Testis (tissue), 3 donors: ENCODE results near the gene IL32. TPM values are rescaled to one million over a fixed set of nuclear protein-coding genes. Genes with fewer than 3 reads are reported as not detected.
"Not testable (repeated sequence)": the region's sequence is repeated elsewhere in the genome, so short reads cannot be mapped to it uniquely, and the experiment has no call there.

Experiments used
- DNase-seq: peaks from one replicate; pipeline ENCODE4 v3.0.0-alpha.2; 2019
- H3K27ac ChIP-seq, 2 donors: fragments of 200-600 bp; sonication (generic); one replicate each; pipeline ENCODE4 v1.5.1; 2019
- H3K27me3 ChIP-seq: fragments of 200-600 bp; sonication (generic); one replicate; pipeline ENCODE4 v1.5.1; 2019
- H3K36me3 ChIP-seq: fragments of 200-600 bp; sonication (generic); one replicate; pipeline ENCODE4 v1.5.1; 2017; ENCODE audit warnings: low read depth; ENCODE audit errors: missing control alignments
- H3K4me1 ChIP-seq: fragments of 200-600 bp; sonication (generic); one replicate; pipeline ENCODE4 v1.5.1; 2019
- H3K4me3 ChIP-seq, 2 donors: fragments of 200-600 bp; sonication (generic); one replicate each; pipeline ENCODE4 v1.5.1; 2017 to 2019
- H3K9me3 ChIP-seq: fragments of 200-600 bp; sonication (generic); one replicate; pipeline ENCODE4 v1.5.1; 2017
- POLR2A ChIP-seq: fragments of 450-650 bp; IDR thresholded peaks from one replicate; pipeline ENCODE4 v1.6.1; 2017; ENCODE audit warnings: antibody characterized with exemption, mild to moderate bottlenecking, moderate library complexity
- WGBS, 2 donors: methylation state at CpG; one replicate each; pipeline ENCODE4 v1.1.5; 2018; 5-methylcytosine and 5-hydroxymethylcytosine counted together
- intact Hi-C: fragments of 100-400 bp; cut with DNase I; formaldehyde crosslinking; loops from one replicate; pipeline ENCODE4 v1.15.1; 2023; ENCODE audit warnings: low total_unique reads
- polyA plus RNA-seq: library from polyadenylated mRNA; stranded (reverse); fragments of 350-450 nt; fragmentation: Illumina TruSeq; extraction: RNeasy Lipid Tissue Mini Kit (QIAGEN cat#74804); gene quantifications from one replicate; pipeline ENCODE4 v1.2.3, GENCODE V29; 2014; ENCODE audit warnings: low read depth, low replicate concordance; ENCODE audit not compliant: insufficient read depth
- total RNA-seq, 2 donors: library from RNA; depleted of rRNA; stranded (reverse); fragments of >200 nt; gene quantifications; one replicate each; pipeline ENCODE4 v1.2.3, GENCODE V29; 2016
- TF ChIP-seq, protein P1 (sequence below), 3 experiments: fragments of 450-650 bp in 2 of 3; fragments of 200-600 bp in 1 of 3; sonication (generic) in 1 of 3; IDR thresholded peaks; one replicate each; pipeline ENCODE4 v1.5.1; 2016 to 2019; ENCODE audit warnings: antibody characterized with exemption in 3 of 3, mild to moderate bottlenecking in 2 of 3, moderate library complexity in 1 of 3

Gene IL32
- total and polyA plus RNA-seq, 3 donors from 2014 or later = 27.1 to 62.2 (median 33.0) TPM

GRCh38 chr16:3073448-3073847 is 8.0 kb downstream of the IL32 start:
- Histone ChIP-seq H3K4me1 (peaks cover 5% of the 10 kb centered on the region), H3K9me3 (no peaks in the 10 kb centered on the region), H3K27me3 (no peaks in the 10 kb centered on the region), H3K27ac (no peak overlapping the region), H3K36me3 (no peaks in the 10 kb centered on the region), H3K4me3 (no peak overlapping the region)
- 90 to 97% methylated on average over 7 of the region's 7 CpGs for WGBS, 2 donors
- TF ChIP-seq POLR2A = no peak
- TF ChIP-seq, protein P1, sequence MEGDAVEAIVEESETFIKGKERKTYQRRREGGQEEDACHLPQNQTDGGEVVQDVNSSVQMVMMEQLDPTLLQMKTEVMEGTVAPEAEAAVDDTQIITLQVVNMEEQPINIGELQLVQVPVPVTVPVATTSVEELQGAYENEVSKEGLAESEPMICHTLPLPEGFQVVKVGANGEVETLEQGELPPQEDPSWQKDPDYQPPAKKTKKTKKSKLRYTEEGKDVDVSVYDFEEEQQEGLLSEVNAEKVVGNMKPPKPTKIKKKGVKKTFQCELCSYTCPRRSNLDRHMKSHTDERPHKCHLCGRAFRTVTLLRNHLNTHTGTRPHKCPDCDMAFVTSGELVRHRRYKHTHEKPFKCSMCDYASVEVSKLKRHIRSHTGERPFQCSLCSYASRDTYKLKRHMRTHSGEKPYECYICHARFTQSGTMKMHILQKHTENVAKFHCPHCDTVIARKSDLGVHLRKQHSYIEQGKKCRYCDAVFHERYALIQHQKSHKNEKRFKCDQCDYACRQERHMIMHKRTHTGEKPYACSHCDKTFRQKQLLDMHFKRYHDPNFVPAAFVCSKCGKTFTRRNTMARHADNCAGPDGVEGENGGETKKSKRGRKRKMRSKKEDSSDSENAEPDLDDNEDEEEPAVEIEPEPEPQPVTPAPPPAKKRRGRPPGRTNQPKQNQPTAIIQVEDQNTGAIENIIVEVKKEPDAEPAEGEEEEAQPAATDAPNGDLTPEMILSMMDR (IDR thresholded peaks at IDR 0.05) = no peak
- intact Hi-C loops = no loop called here
- no peak for DNase-seq

DNA sequence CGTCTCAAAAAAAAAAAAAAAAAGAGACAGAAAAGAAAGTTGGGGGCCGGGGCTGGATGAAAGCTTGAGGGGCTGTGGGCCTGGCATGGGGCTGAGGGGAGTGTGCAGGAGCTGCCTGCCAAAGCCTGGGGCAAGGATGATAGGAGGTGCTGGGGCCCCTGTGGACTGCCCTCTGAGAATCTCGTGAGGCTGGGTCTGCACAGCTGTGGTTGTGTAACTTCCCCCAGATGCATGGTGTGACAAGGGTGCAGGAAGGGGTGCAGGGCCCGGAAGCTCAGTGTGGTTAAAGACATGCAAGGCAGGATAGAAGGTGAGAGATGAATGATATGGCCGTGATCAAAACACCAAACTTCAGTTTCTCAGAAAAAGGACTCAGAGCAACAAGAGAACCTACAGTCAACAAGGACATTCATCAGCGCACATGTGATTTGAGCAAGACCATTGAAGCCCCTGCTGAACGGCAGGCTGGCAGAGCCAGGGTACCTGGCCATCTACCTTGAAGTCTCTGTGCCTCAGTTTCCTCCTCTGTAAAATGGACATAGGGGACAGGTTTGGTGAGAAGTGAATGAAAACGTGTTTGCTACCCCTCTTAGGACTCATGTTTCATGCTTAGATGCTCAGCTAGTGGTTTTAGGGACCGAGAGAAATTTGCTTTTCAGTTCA is 9.6 kb downstream of the IL32 start:
- no peaks in the 10 kb centered on the region for H3K27me3 ChIP-seq
- WGBS, 2 donors = 63 to 71% methylated on average over 9 of the region's 9 CpGs
- H3K4me1 ChIP-seq = peaks cover 5% of the 10 kb centered on the region
- no peaks in the 10 kb centered on the region for H3K9me3 ChIP-seq
- TF ChIP-seq, protein P1 (IDR thresholded peaks at IDR 0.05) = no peak
- no peak for TF ChIP-seq POLR2A
- no peak overlapping the region for H3K4me3 ChIP-seq
- DNase-seq = no peak
- H3K27ac ChIP-seq = peak overlapping the region in 1 of 2 donors; percentile 25
- H3K36me3 ChIP-seq = no peaks in the 10 kb centered on the region
- intact Hi-C loops = no loop called here

- TF ChIP-seq, protein P1 (IDR thresholded peaks at IDR 0.05) = no peak
- no peak for TF ChIP-seq POLR2A
- peak; percentile 87 for DNase-seq
- intact Hi-C loops = no loop called here
Observed at GRCh38 chr16:3075523-3075915, 10.1 kb downstream of the IL32 start.

GRCh38 chr16:3075946-3076345 is 10.5 kb downstream of the IL32 start:
- H3K4me3 ChIP-seq, H3K9me3 ChIP-seq, H3K27me3 ChIP-seq, H3K36me3 ChIP-seq, H3K27ac ChIP-seq, H3K4me1 ChIP-seq, DNase-seq, intact Hi-C loops: not testable (repeated sequence)
- WGBS, 2 donors = 72 to 76% methylated on average over 6 of the region's 6 CpGs

More at GRCh38 chr16:3075523-3075915, 10.1 kb downstream of the IL32 start:
- Histone ChIP-seq H3K9me3 (no peaks in the 10 kb centered on the region), H3K36me3 (no peaks in the 10 kb centered on the region), H3K4me1 (peaks cover 5% of the 10 kb centered on the region), H3K27me3 (no peaks in the 10 kb centered on the region), H3K4me3 (no peak overlapping the region), H3K27ac (peak overlapping the region in 1 of 2 donors; percentile 25)
- 29 to 42% methylated on average over 4 to 10 of the region's 10 CpGs for WGBS, 2 donors

DNA sequence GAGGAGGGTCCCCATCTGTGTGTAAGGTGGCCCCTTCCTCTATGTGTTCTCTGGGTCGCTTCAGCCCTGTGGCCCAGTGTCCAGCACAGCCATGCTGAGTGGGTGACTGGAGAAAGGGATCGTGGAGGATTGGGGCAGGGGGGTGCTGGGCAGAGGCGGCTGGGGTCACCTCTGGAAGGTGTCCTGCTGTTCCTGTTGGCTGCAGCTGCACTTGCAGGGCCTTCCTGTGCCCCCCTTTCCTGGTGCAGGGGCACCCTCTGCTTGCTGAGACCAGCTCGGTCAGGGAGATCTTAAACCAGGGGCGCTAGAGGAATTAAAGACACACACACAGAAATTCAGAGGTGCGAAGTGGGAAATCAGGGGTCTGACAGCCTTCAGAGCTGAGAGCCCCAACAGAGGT is 11.1 kb downstream of the IL32 start:
- no peaks in the 10 kb centered on the region for H3K27me3 ChIP-seq
- no peak overlapping the region for H3K4me3 ChIP-seq
- no peaks in the 10 kb centered on the region for H3K36me3 ChIP-seq
- intact Hi-C loops = no loop called here
- TF ChIP-seq, protein P1 (IDR thresholded peaks at IDR 0.05) = no peak
- no peak for TF ChIP-seq POLR2A
- H3K9me3 ChIP-seq = no peaks in the 10 kb centered on the region
- H3K27ac ChIP-seq = no peak overlapping the region
- WGBS, 2 donors = 69 to 80% methylated on average over 3 to 6 of the region's 6 CpGs
- no peak for DNase-seq
- peaks cover 5% of the 10 kb centered on the region for H3K4me1 ChIP-seq
